Measurements from ENCODE around the gene RRAS2. TPM values are rescaled to one million over a fixed set of nuclear protein-coding genes. Genes with fewer than 3 reads are reported as not detected.

The RRAS2 gene
- total RNA-seq, 4 donors from 2014 or later = 26.4 to 36.7 (median 31.8) TPM

DNA sequence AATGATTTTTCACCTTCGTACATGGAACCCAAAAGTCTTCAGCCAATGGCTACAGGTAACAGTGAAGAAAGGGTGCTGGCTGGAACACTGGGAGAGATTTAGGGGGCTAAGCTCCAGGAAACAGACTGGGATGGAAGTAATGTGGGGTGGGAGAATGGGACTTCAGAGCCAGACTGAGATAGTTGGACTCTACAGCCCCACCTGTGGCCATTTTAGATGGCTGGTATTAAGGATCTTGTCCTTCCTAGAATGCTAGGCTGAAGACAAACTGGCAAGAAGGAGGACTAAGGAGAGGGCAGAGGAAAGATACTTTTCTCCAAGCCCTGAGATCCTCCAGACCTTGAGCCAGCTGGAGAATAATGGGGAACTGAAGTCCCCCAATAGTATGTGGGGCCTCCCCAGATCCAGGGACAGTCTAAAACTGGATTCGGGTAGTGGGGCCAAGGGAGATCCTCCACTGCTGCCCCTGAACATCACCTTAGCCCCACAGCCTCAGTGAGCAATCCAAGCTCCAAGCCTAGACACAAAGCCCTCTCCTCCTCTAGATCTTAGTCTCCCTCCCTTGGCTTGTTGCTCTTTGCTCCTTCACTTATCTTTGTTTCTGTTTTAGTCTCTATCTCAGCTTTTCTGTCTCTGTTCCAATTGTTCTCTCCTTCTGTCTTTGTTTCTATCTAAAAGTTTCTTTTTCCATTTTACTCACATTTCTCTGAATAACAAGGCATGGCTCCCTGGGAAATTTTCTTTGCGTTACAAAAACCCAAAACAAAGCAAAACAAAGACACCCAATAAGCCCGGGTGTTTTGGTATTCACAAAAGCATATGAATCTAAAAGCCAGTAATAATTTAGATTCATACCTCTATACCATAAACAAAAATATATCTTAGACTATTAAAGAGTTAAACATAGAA is 16.2 kb upstream of the RRAS2 start:
- no peak overlapping the region for H3K4me3 ChIP-seq (ENCODE audit: low read depth, poor library complexity, severe bottlenecking)
- DNase-seq (ENCODE audit: low spot score in 2 of 2) = no peak
- WGBS, 2 donors = 65 to 77% methylated on average over 4 of the region's 4 CpGs
- intact Hi-C loops (cut with DNase I; ENCODE audit: low total_unique reads) = no loop called here
- no peak for TF ChIP-seq POLR2A (IDR thresholded peaks at IDR 0.05)

GRCh38 chr11:14373941-14374646 is 15.1 kb upstream of the RRAS2 start:
- no peak for TF ChIP-seq POLR2A (IDR thresholded peaks at IDR 0.05)
- TF ChIP-seq, protein P1, sequence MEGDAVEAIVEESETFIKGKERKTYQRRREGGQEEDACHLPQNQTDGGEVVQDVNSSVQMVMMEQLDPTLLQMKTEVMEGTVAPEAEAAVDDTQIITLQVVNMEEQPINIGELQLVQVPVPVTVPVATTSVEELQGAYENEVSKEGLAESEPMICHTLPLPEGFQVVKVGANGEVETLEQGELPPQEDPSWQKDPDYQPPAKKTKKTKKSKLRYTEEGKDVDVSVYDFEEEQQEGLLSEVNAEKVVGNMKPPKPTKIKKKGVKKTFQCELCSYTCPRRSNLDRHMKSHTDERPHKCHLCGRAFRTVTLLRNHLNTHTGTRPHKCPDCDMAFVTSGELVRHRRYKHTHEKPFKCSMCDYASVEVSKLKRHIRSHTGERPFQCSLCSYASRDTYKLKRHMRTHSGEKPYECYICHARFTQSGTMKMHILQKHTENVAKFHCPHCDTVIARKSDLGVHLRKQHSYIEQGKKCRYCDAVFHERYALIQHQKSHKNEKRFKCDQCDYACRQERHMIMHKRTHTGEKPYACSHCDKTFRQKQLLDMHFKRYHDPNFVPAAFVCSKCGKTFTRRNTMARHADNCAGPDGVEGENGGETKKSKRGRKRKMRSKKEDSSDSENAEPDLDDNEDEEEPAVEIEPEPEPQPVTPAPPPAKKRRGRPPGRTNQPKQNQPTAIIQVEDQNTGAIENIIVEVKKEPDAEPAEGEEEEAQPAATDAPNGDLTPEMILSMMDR (IDR thresholded peaks at IDR 0.05) = no peak
- WGBS, 2 donors = 52 to 67% methylated on average over 2 of the region's 2 CpGs
- intact Hi-C loops (cut with DNase I; ENCODE audit: low total_unique reads) = no loop called here
- DNase-seq (ENCODE audit: low spot score in 2 of 2) = no peak
- H3K4me3 ChIP-seq (ENCODE audit: low read depth, poor library complexity, severe bottlenecking) = no peak overlapping the region

DNA sequence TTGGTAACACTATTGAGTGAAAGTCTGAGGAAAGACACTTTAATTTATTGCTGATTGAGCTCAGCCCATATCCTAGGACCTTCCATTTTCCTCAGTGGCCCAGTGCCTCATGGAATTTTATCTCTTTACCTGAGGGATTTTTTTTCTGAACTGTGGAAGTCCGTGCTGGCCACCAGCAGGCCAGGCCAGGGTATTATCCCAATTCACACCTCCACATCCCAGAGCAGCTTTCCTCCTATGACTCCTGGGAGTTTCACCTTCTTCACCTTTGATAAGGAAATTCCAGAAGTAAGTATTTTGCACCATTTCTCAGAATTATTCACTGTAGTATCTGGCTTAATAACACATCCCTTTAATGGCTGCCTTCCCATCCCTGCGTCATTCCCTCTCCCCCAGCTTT is 13.0 kb upstream of the RRAS2 start:
- TF ChIP-seq, protein P1 (IDR thresholded peaks at IDR 0.05) = no peak
- TF ChIP-seq POLR2A (IDR thresholded peaks at IDR 0.05) = no peak
- H3K4me3 ChIP-seq (ENCODE audit: low read depth, poor library complexity, severe bottlenecking) = no peak overlapping the region
- WGBS, 2 donors = 92 to 94% methylated on average over 2 of the region's 2 CpGs
- intact Hi-C loops (cut with DNase I; ENCODE audit: low total_unique reads) = no loop called here
- no peak for DNase-seq (ENCODE audit: low spot score in 2 of 2)

DNA sequence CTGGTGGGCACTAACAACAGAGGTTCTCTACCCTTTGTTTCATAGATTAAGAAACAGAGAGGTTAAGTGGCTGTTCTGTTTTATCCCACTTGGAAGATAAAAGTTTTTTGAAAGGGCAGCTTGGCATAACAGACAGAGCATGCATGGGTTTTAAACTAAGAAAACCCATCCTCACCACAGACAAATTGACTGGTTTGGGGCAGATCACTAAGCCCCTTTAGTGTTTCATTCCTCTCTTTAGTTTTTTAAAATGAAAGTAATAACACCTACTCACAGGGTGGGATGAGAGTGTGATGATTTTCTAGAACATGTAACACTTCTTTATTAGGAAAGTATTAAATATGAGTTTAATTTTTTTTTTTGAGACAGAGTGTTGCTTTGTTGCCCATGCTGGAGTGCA is 12.3 kb upstream of the RRAS2 start:
- intact Hi-C loops (cut with DNase I; ENCODE audit: low total_unique reads) = no loop called here
- DNase-seq (ENCODE audit: low spot score in 2 of 2) = no peak
- no peak for TF ChIP-seq POLR2A (IDR thresholded peaks at IDR 0.05)
- TF ChIP-seq, protein P1 (IDR thresholded peaks at IDR 0.05) = no peak
- H3K4me3 ChIP-seq (ENCODE audit: low read depth, poor library complexity, severe bottlenecking) = no peak overlapping the region

DNA sequence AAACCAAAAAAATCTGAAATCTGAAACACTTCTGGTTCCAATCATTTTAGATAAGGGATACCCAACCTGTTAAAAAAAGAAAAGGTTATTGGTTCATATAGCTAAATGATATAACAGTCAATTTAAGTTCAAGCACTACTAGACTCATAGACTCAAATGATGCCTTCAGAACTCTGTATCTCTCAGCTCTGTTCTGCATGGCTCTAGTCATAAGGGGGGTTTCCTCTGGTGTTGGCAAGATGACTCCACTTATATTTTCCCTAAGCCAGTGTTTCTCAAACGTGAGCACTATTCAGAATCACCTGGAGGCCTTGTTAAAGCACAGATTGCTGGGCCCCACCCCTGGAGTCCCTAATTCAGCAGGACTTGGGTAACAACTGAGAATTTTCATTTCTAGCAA is 11.5 kb upstream of the RRAS2 start:
- no peak for DNase-seq (ENCODE audit: low spot score in 2 of 2)
- TF ChIP-seq POLR2A (IDR thresholded peaks at IDR 0.05) = no peak
- TF ChIP-seq, protein P1 (IDR thresholded peaks at IDR 0.05) = no peak
- WGBS, 2 donors = 35 to 38% methylated on average over 1 of the region's 1 CpG
- intact Hi-C loops (cut with DNase I; ENCODE audit: low total_unique reads) = no loop called here
- no peak overlapping the region for H3K4me3 ChIP-seq (ENCODE audit: low read depth, poor library complexity, severe bottlenecking)

DNA sequence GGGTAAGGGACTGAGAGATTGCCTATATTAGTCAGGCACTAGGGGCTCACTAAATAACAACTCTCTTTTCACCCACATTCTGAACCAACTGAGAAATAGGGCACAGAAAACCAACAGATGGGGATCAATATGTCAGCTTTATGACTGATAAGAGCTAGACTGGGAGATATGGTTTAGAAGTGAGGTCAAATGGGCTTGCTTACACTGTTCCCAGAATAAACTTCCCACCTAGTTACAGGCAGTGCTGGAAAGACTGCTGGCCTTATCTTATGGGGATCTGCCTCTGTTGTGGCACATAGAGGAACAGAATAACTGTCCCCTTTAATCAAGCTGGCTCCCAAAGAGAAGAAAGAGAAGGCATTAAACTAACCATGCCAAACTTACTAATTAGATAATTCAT is 10.6 kb upstream of the RRAS2 start:
- no peak overlapping the region for H3K4me3 ChIP-seq (ENCODE audit: low read depth, poor library complexity, severe bottlenecking)
- intact Hi-C loops (cut with DNase I; ENCODE audit: low total_unique reads) = no loop called here
- no peak for DNase-seq (ENCODE audit: low spot score in 2 of 2)
- TF ChIP-seq, protein P1 (IDR thresholded peaks at IDR 0.05) = no peak
